Measurements from ENCODE around the gene KIF20B.

KIF20B gene

GRCh38 chr10:89684604-89685003 lies 16.8 kb upstream of the KIF20B start:
- CTCF ChIA-PET: interaction anchor here (2.1 kb wide), 1 partner anchor 9 kb away, joined by 7 read pairs; no protein-coding TSS in a partner anchor
- POLR2A ChIA-PET: no interaction called here
- no peak for DNase-seq (ENCODE audit: extremely low spot score)
- no peak for TF ChIP-seq CTCF (IDR thresholded peaks at IDR 0.05; ENCODE audit: control extremely low read depth, extremely low read depth, low read depth, missing control alignments)

GRCh38 chr10:89685936-89686335 lies 15.5 kb upstream of the KIF20B start:
- no peak for DNase-seq (ENCODE audit: extremely low spot score)
- ChIA-PET CTCF (interaction anchor here (0.6 to 0.8 kb wide), 2 partner anchors 26 to 43 kb away, joined by 3 read pairs; no protein-coding TSS in a partner anchor), POLR2A (no interaction called here)
- no peak for TF ChIP-seq CTCF (IDR thresholded peaks at IDR 0.05; ENCODE audit: control extremely low read depth, extremely low read depth, low read depth, missing control alignments)

GRCh38 chr10:89690027-89690426 lies 11.4 kb upstream of the KIF20B start:
- CTCF ChIA-PET: interaction anchor here (0.7 to 2.9 kb wide), 5 partner anchors 11 to 25 kb away, joined by 3 to 8 read pairs (median 6); partner anchors contain the start of gene KIF20B
- no peak for DNase-seq (ENCODE audit: extremely low spot score)
- POLR2A ChIA-PET: no interaction called here
- no peak for TF ChIP-seq CTCF (IDR thresholded peaks at IDR 0.05; ENCODE audit: control extremely low read depth, extremely low read depth, low read depth, missing control alignments)

DNA sequence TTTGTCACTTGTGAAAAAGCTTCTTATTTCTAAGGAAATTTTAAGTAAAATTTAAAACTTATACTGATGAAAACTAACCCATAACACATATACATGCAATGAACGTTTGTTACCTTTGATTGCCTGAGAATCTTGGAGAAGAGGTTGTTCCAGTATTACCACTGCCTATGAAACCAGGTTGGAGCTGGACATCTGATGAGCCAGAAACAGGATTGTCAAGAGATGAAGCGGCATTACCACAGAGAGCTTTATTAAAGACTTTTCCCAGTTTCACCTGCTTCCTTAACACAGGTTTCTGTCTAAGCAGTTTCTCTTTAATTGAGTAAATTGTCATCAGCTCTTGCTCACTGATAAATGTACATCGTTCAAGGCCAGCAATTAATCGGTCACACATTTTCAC lies 9.0 kb upstream of the KIF20B start:
- ChIA-PET CTCF (interaction anchor here (1.0 to 2.2 kb wide), 3 partner anchors 8 to 58 kb away, joined by 3 to 7 read pairs (median 3); no protein-coding TSS in a partner anchor), POLR2A (no interaction called here)
- no peak for DNase-seq (ENCODE audit: extremely low spot score)
- no peak for TF ChIP-seq CTCF (IDR thresholded peaks at IDR 0.05; ENCODE audit: control extremely low read depth, extremely low read depth, low read depth, missing control alignments)

DNA sequence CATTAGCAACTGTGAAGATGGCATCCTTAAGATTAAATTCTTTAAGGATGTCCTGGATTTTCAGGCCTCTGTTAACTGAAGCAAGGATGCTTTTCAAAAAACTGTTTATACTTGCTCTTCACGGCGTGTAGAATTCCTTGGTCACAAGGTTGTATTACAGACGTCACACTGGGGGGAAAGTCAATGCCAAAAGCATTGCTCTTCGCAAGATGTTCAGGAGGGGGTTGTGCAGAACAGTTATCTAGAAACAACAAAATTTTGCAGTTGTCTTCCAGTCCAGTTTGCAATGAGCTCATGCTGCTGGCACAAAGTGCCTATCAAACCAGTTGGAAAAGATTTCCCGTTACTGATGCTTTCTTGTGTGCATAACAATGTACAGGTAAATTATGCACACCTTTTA lies 8.2 kb upstream of the KIF20B start:
- DNase-seq (ENCODE audit: extremely low spot score): no peak
- POLR2A ChIA-PET: no interaction called here
- CTCF ChIA-PET: interaction anchor here (0.7 to 2.2 kb wide), 5 partner anchors 9 to 59 kb away, joined by 3 to 7 read pairs (median 3); no protein-coding TSS in a partner anchor
- no peak for TF ChIP-seq CTCF (IDR thresholded peaks at IDR 0.05; ENCODE audit: control extremely low read depth, extremely low read depth, low read depth, missing control alignments)

DNA sequence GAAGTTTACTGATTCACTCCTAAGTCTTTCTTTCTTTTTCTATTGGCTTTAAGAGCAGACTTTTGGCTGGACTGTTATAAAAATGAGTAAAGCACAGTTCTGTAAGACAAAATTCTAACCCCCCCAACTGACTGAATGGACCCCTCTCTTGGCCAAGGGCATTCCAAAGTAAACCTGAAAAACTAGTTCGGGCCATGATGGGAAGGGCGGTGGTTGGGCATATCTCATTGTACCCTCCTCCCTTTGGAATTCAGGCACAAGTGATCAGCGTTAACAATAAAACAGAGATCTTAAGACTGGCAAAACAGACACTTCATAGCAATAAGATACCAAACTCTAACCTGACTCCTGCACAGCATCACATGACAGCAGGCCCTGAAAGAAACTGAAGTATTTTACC lies 6.1 kb upstream of the KIF20B start:
- ChIA-PET CTCF (interaction anchor here (0.8 to 1.2 kb wide), 2 partner anchors 12 to 16 kb away, joined by 3 read pairs; no protein-coding TSS in a partner anchor), POLR2A (no interaction called here)
- TF ChIP-seq CTCF (IDR thresholded peaks at IDR 0.05; ENCODE audit: control extremely low read depth, extremely low read depth, low read depth, missing control alignments): no peak
- no peak for DNase-seq (ENCODE audit: extremely low spot score)

Data from GM10248 (cell line).